NOMO-1 treated with DMSO at 0.1 percent for 48 hours (cell line): ENCODE results near the gene OBSCN.
"Not testable (repeated sequence)": the region's sequence is repeated elsewhere in the genome, so short reads cannot be mapped to it uniquely, and the experiment has no call there.

Source experiments
- DNase-seq: peaks from one replicate; lab custom pipeline; 2025; ENCODE audit not compliant: unreplicated experiment; lab: John Stamatoyannopoulos, UW

Gene OBSCN

GRCh38 chr1:228211531-228212414 lies 3.9 kb downstream of the OBSCN start:
- no peak for DNase-seq

GRCh38 chr1:228212415-228212965 lies 4.6 kb downstream of the OBSCN start:
- no peak for DNase-seq

DNA sequence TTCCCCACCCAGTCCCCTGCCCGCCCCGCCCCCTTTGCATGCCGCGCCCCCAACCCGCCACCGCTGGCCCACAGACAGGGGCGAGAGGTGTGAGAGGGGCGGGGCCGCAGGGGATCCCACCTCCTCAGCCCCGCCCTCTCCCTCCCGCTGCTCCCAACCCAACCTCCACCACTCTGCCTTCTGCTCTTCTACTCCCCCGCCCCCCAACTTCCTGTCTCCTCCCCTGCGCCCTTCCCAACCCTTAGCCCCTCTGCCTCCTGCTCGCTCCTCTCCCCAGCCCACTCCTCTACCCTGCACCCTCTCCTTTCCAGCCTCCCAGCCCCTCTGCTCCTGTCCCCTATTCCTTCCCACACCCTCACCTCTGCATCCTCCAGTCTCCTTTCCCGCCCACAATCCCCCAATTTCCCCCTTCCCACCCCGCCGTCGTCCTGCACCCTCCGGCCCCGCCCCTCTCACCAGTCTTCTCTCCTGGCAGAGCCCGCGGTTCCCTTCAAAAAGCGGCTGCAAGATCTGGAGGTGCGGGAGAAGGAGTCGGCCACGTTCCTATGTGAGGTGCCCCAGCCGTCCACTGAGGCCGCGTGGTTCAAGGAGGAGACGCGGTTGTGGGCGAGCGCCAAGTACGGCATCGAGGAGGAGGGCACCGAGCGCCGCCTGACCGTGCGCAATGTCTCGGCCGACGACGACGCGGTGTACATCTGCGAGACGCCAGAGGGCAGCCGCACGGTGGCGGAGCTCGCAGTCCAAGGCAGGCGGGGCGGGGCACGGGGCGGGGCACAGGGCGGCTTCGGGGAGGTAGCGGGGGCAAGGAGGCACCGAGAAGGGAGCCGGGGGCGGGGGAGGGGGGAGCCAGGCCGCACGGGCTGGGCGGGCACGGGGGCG lies 5.4 kb downstream of the OBSCN start:
- DNase-seq = peak; percentile 88

DNA sequence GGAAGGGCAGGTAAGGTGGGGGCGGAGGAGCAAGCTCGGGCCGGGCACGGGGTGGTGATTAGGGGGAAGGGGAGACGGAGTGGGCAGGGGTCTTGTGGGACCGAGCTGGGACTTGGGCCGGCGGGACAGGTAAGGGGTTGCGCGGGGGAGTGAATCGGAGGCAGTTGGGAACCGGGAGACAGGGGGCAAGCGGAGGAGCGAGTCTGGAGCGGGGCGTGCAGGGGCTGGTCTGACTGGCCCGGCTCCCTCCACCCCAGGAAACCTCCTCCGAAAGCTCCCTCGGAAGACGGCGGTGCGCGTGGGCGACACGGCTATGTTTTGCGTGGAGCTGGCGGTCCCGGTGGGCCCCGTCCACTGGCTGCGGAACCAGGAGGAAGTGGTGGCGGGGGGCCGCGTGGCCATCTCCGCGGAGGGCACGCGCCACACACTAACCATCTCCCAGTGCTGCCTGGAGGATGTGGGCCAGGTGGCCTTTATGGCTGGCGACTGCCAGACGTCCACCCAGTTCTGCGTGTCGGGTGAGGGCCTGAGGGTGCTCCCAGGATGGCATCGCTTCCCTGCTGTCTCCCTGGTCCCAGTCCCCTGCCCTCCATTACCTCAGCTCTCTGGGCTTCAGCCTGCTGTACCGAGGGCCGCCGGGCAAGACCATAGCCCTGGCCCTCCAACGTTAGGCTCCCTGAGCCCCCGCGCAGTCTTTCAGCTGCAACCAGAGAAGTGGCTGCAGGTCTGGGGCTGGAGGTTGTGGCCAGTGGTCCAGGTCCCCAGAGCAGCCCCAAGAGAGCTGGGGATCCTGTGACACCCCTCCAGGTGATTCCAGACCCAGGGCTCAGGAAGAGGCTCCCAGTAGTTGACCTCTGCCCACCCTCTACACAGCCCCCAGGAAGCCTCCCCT lies 6.3 kb downstream of the OBSCN start:
- DNase-seq = no peak

- no peak for DNase-seq
Observed at GRCh38 chr1:228214921-228215662, 7.2 kb downstream of the OBSCN start.

DNA sequence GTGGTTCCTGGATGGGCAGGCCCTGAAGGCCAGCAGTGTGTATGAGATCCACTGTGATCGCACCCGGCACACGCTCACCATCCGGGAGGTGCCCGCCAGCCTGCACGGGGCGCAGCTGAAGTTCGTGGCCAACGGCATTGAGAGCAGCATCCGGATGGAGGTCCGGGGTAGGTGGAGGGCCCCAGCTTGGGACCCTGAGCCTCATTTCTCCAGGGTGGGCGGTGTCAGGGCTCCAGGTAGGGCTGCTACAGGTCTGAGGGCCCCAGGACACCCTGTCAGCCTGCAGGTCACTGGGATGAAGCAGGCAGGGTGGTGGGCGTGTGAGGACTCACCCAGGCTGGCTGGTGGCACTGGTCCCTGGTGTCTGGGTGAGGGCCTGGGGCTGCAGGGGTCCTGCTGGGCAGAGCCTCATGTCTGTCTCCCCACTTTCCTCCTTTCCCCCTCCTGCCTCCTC lies 7.8 kb downstream of the OBSCN start:
- DNase-seq = no peak

DNA sequence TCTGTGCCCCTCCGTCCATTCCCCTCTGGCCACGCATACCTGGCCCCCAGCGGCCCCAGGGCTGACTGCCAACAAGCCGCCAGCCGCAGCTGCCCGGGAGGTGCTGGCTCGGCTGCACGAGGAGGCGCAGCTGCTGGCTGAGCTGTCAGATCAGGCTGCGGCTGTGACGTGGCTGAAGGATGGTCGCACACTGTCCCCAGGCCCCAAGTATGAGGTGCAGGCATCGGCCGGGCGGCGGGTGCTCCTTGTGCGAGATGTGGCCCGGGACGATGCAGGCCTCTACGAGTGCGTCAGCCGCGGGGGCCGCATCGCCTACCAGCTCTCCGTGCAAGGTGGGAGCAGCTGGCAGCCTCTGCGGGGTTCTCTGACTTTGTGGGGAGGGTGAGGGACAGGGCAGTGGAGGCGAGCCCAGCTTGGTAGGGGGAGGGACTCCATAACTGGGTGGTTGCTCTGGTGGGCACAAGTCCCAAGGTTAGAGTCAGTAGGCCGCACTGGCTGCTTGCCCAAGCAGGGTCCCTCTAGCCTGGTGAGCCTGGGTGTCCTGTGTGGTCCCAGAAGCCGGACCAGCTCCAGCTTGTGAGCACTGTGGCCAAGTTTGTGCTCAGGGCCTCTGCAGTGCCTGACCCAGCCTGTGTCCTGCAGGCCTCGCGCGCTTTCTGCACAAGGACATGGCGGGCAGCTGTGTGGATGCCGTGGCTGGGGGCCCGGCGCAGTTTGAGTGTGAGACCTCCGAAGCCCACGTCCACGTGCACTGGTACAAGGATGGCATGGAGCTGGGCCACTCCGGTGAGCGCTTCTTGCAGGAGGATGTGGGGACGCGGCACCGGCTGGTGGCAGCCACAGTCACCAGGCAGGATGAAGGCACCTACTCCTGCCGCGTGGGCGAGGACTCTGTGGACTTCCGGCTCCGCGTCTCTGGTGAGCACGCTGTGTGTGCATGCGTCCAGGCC lies 8.8 kb downstream of the OBSCN start:
- DNase-seq = no peak

- DNase-seq = no peak
Observed at GRCh38 chr1:228217551-228218344, 9.9 kb downstream of the OBSCN start.

- DNase-seq = no peak
Observed at GRCh38 chr1:228218513-228219244, 10.8 kb downstream of the OBSCN start.

DNA sequence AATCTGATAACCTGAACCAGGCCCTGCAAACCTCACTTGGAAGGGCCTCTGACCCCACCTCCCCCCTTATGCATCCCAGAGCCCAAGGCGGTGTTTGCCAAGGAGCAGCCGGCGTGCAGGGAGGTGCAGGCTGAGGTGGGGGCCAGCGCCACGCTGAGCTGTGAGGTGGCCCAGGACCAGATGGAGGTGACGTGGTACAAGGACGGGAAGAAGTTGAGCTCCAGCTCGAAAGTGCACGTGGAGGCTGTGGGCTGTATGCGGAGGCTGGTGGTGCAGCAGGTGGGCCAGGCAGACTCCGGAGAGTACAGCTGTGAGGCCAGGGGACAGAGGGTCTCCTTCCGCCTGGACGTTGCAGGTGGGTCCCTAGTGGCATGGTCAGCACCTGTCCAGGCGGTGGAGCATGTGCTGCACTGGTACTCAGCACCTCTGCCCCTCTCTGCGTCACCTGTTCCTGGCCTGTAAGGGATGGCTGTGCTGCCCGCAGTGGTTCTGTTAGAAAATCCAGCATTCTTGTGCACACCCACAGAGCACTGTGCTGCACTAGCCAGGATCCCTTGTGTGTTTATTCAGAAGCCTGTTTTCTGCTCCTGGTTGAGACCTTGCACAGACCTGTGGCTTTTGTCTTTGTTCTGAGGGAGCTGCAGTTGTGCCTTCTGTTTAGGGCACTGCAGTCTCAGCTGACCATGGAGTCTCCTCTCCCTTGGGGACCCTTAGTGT lies 11.6 kb downstream of the OBSCN start:
- DNase-seq = no peak

- DNase-seq = no peak
Observed at GRCh38 chr1:228219962-228220780, 12.3 kb downstream of the OBSCN start.

GRCh38 chr1:228221097-228221496 lies 13.3 kb downstream of the OBSCN start:
- not testable (repeated sequence) for DNase-seq

- no peak for DNase-seq
Observed at GRCh38 chr1:228222548-228222947, 14.7 kb downstream of the OBSCN start.

DNA sequence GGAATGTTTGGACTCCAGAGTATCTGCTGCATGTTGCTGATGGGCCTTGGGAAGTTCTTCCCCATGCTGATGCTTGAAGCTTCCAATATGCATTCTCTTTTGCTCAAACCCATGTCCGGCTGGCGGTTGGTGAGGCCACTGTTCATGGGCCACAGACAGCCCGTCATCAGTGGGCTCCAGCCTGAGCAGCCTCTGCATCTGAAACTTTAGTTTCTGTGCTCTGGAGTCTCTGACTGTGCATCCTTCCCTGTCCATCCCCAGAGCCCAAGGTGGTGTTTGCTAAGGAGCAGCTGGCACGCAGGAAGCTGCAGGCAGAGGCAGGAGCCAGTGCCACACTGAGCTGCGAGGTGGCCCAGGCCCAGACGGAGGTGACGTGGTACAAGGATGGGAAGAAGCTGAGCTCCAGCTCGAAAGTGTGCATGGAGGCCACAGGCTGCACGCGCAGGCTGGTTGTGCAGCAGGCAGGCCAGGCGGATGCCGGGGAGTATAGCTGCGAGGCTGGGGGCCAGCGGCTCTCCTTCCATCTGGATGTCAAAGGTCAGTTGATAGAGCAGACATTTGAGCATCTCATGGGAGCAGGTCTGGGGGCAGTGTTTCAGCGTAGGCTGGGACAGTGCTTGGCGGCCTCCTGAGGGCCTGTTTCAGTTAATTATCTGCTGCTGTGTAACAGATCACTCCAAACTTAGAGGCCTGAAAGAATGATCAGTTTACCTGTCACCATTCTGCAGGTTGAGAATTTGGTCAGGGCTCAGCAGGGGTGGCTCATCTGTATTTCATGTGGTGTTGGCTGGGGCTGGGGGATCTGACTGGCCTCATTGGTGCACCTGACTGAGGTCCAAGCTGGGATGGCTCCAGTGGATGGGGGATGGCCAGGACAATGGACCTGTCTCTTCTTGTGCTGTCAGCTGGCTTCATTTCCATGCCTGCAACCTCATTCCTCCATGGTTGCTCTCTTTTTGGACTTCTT lies 16.6 kb downstream of the OBSCN start:
- DNase-seq = no peak
